Measurements from ENCODE around the gene CCDC39. TPM values are rescaled to one million over a fixed set of nuclear protein-coding genes. Genes with fewer than 3 reads are reported as not detected.
A peak's percentile ranks its signal among the peaks of the same experiment; 100 is the strongest.

CCDC39 gene
- total and polyA plus RNA-seq, 9 of the 15 experiments (the other 6 are each of a cell fraction or from before 2014, with no cell fraction given) = not detected

- TF ChIP-seq ESRRB (CRISPR knock-in tag; IDR thresholded peaks at IDR 0.05; ENCODE audit: borderline replicate concordance) (no peak), U2AF1 (optimal IDR thresholded peaks at IDR 0.05; ENCODE audit: low read depth, low read length) (no peak), BRD9 (IDR thresholded peaks at IDR 0.05; ENCODE audit: low read depth, partially characterized antibody) (peak; percentile 91), ZFX (CRISPR knock-in tag; IDR thresholded peaks at IDR 0.05) (peak; percentile 88), ZNF224 (CRISPR knock-in tag; IDR thresholded peaks at IDR 0.05) (no peak), MBD2 (IDR thresholded peaks at IDR 0.05; ENCODE audit: borderline replicate concordance, low read depth) (peak; percentile 68), RBM22 (IDR thresholded peaks at IDR 0.05; ENCODE audit: low read depth, low read length, poor library complexity, severe bottlenecking) (no peak), USF1 (CRISPR knock-in tag; IDR thresholded peaks at IDR 0.05) (no peak), KDM5B (IDR thresholded peaks at IDR 0.05; ENCODE audit: insufficient replicate concordance, low read depth, low read length) (peak; percentile 91), ELF1 (tag; IDR thresholded peaks at IDR 0.05) (peak; percentile 99), PURB (CRISPR knock-in tag; IDR thresholded peaks at IDR 0.05; ENCODE audit: low read depth) (no peak), RUNX1 (IDR thresholded peaks at IDR 0.05; ENCODE audit: low read depth) (no peak), ZNF830 (CRISPR knock-in tag; IDR thresholded peaks at IDR 0.05) (no peak), IRF1 (CRISPR knock-in tag; IDR thresholded peaks at IDR 0.05; ENCODE audit: borderline replicate concordance) (no peak), LCOR (CRISPR knock-in tag; IDR thresholded peaks at IDR 0.05) (0 out of 2 replicates have a peak, but pooled peaks have one; percentile 18), ZNF165 (CRISPR knock-in tag; IDR thresholded peaks at IDR 0.05; ENCODE audit: borderline replicate concordance) (no peak), HNRNPLL (IDR thresholded peaks at IDR 0.05; ENCODE audit: low read depth, low read length, poor library complexity, severe bottlenecking) (peak; percentile 63), ZNF347 (CRISPR knock-in tag; IDR thresholded peaks at IDR 0.05; ENCODE audit: low read depth) (no peak), EGR1 (conservative IDR thresholded peaks at IDR 0.05) (peak; percentile 67), TEAD2 (tag; IDR thresholded peaks at IDR 0.05) (no peak), E2F4 (CRISPR knock-in tag; IDR thresholded peaks at IDR 0.05; ENCODE audit: low read depth) (no peak), NFATC3 (IDR thresholded peaks at IDR 0.05) (no peak), HDAC1 (IDR thresholded peaks at IDR 0.05) (peak in 1 of 2 experiments; percentile 78; a peak in 2 of 4 replicates)
Measured at GRCh38 chr3:180601688-180602666, 77.3 kb downstream of the CCDC39 start, which contains the start of gene TTC14 (continued).

All from K562 (cell line).